SK-N-MC (cell line): ENCODE data around the gene GNAI2.

Source experiments
- EZH2 ChIP-seq: fragments of 200-600 bp; sonication (generic); IDR thresholded peaks from one replicate; pipeline ENCODE4 v1.6.1; 2017; ENCODE audit warnings: antibody characterized with exemption
- FOXP2 ChIP-seq: optimal IDR thresholded peaks from 2 replicates; pipeline ENCODE3; 2011; ENCODE audit warnings: mild to moderate bottlenecking, moderate library complexity; ENCODE audit not compliant: insufficient read depth; ENCODE audit errors: extremely low read length, control extremely low read depth
- POLR2AphosphoS5 ChIP-seq: IDR thresholded peaks from 2 replicates; pipeline ENCODE4 v1.6.1; 2012; ENCODE audit warnings: mild to moderate bottlenecking, low read depth, low read length, borderline replicate concordance

DNA sequence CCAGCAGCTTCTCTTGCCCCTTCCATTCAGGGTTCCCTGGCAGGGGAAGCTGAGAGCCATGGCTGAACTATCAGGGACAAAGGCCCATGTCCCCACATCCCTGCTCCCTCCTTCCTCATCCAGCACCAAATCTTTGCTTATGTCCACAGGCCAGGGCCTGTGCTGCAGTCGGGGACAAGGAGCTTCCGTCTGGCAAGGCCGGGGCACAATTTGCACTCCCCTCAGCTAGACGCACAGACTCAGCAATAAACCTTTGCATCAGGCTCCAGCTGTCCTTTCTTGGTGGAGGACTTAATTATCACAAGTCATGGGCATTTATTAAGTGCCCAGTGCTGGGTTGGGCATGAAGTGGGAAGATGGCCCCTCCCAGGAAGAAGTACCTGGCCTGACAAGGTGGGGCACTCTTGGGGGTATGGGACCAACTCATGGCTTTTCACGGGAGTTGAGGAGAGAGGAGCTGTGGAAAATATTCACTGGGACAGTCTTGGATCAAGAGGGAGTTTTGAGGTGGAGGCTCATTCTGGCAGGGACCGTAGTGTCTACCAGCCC lies 39.7 kb upstream of the GNAI2 start:
- TF ChIP-seq EZH2 (no peak), POLR2AphosphoS5 (no peak), FOXP2 (no peak)
